Fibroblast of skin of abdomen (primary cell): Measurements from ENCODE around the gene UMPS.
"Not testable (repeated sequence)": the region's sequence is repeated elsewhere in the genome, so short reads cannot be mapped to it uniquely, and the experiment has no call there.

Source experiments
- DNase-seq: peaks from one replicate; pipeline ENCODE4 v3.0.0-alpha.2; 2013

UMPS gene

GRCh38 chr3:124707656-124708062 lies 22.6 kb upstream of the UMPS start:
- DNase-seq: peak; percentile 93

- DNase-seq: peak; percentile 32
Measured at GRCh38 chr3:124714223-124714853, 15.9 kb upstream of the UMPS start.

DNA sequence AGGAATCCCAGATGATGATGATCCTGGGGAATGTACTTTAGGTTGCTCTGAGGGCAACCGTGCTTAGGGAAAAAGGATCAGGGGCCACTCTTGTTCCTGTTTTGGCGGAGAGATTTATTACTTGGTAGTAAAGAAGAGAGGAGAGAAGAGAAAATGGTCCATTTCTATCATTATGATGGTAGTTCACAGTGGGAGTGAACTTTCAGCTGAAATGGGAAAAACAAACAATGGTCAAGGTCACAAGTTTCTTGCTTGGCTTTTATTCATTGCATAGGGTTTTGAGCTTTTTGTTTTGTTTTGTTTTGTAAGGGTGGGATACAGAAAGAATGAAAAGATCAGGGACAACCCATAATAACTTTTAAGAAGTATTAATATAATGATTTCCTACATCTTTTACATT lies 7.7 kb upstream of the UMPS start:
- DNase-seq: no peak

GRCh38 chr3:124730941-124731297 lies 667 bp downstream of the UMPS start:
- no peak for DNase-seq

DNA sequence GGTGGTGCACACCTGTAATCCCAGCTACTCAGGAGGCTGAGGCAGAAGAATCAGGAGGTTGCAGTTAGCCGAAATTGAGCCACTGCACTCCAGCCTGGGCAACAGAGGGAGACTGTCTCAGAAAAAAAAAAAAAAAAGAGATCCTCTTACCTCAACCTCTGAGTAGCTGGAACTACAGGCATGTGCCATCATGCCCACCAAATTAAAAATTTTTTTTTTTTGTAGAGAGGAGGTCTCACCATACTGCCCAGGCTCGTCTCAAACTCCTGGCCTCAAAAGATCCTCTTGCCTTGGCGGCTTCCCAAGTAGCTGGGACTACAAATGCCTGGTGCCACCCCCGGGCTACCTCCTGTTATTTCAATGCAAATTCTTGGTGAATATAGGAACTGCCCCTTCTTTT lies 1.5 kb downstream of the UMPS start:
- no peak for DNase-seq

DNA sequence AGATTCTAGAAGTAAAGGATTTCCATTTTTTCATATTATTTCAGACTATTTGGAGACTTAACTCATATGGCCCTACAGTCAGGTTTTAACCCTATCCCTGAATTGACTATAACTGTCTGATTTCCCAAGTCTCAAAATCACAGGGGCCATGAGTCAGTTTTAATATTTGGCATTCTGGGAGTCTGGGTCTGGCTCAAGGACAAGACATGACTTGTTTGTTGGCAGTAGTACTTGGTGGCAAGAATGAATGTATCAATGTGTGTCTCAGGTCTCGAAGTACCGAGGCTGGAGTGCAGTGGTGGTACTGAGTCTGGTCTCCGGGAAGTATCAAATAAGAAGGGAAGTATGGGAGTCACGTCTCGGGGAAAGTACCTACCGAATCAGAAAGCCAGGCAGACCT lies 10.8 kb downstream of the UMPS start:
- no peak for DNase-seq

- DNase-seq: no peak
Measured at GRCh38 chr3:124745756-124746155, 15.5 kb downstream of the UMPS start.

GRCh38 chr3:124747111-124747981 lies 17.1 kb downstream of the UMPS start:
- DNase-seq: no peak

DNA sequence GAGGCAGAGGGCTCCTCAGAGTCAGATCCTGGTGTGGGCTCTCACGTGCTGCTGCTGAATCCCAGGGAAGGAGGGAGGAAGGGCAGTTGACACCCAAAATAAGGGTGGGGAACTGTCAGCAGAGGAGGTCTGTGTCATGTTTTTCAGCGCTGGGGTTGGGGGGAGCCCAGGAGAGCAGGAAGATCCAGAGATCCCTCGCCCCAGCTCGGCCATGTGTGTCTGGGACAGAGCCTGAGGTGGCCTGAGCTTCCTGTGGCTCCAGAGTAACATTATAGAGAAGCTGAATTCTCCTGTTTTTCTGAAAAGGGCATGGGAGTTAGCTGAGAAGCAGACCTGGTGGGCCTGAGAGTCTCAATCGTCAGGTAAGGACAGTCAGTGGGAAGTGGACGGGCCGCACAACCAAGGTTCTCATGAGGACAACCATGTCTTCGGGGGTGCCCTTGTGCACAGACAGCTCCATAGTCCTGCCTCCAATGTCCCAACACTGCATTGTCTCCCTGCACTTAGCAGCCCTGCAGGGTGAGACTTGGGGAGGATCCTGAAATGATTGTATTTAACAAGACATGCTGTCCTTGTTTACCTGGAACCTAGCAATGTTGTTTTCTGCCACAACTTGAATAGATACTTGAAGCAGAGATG lies 18.4 kb downstream of the UMPS start:
- no peak for DNase-seq

GRCh38 chr3:124749877-124750276 lies 19.6 kb downstream of the UMPS start:
- not testable (repeated sequence) for DNase-seq

DNA sequence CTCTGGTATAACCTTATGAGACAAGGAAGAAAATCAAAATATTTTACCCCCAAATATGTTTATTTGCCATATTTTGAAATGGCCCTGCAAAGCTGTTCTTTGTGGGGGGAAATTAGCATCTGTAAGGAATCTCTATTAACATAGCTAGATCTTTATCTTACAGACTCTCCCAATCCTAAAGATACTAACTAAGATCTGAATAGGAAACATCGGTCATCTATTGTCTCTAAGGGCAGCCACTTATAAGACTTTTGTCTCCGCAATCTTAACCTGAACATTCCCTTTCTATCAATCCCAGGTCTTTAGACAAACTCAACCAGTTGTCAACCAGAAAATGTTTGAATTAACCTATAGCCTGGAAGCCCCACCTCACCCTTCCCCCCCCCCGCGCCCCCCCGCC lies 21.2 kb downstream of the UMPS start:
- no peak for DNase-seq

DNA sequence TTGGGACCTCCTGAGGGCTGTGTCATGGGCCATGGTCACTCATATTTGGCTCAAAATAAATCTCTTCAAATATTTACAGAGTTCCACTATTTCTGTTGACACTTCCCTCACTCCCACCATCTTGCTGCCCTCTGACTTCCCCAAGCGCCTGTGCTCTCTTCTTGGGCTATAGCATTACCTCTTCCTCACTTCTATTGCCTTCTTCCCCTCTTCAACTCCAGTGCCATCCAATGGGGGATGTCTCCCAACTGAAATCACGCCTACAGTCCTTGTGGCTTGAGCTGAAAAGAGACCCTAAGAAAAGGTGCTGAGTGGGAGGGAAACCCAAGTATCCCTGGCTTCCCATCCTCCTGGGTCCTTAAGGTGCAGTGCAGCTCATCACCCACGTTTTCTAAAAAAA lies 21.8 kb downstream of the UMPS start:
- no peak for DNase-seq

DNA sequence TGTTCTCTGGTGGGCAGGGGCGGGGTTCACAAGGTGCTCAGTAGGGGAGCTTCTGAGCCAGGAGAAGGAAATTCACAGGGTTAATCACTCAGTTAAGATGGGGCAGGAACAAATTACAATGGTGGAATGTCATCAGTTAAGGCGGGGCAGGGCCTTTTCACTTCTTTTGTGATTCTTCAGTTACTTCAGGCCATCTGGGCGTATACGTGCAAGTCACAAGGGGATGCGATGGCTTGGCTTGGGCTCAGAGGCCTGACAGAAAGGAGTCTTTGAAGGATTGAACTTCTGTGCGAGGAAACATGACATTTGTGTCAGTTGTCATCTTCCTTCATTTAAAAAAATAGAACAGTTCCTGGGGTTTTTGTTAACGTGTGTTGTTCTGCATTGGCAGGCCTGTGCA lies 27.7 kb downstream of the UMPS start:
- DNase-seq: not testable (repeated sequence)

DNA sequence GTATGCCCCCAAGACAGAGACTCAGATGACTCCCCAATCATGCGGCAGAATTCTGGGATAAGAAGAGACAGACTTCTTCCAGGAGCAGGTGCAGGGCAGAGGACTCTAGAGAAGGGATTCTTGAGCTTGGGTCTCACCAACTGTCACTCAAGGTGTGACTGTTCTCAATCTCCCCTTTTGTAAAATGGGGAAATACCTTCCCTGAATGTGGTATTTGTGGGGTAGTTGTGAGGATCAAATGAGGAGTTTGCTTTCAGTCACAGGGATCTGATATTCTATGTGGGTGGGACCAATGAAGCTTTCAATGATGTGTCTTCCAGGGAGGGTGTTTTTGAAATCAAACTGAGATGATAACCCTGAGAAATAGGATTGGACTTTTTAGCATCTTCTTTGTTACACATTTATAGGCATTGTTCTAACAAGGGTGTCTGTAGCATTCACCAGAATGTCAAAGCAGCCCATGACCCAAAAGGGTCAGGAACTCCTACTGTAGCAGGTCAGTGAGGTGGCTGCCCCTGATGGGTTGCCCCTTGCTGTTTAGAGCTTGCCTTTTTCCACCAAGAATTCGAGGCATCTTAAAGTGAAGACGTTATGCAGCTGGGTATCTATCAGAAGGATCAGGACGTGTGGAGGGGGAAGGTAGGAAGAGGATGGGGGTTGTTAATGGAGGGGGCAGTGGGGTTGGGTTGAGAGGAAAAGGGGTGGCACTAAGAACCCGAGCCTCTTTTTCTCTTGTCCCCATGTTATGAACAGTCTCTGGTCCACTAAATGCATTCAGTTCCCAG lies 28.8 kb downstream of the UMPS start:
- DNase-seq: no peak

- no peak for DNase-seq
Measured at GRCh38 chr3:124759666-124760401, 29.6 kb downstream of the UMPS start.

DNA sequence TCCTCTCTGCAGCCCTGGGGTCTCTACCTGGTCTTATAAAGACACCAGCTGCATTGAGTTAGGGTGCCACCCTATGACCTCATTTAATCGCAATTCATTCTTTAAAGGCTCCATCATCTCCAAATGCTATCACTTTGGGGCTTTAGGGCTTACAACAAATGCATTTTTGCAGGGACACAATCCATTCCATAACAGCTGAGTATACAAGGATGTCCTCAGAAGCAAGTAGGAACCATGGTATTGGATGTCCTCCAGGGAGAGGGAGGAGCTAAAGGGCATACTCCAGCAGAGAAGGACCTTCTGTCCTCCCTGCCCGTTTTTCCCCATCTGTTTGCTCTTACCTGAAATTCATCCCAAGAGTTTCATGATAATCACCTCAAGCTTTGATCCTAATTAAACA lies 30.3 kb downstream of the UMPS start:
- peak; percentile 71 for DNase-seq

DNA sequence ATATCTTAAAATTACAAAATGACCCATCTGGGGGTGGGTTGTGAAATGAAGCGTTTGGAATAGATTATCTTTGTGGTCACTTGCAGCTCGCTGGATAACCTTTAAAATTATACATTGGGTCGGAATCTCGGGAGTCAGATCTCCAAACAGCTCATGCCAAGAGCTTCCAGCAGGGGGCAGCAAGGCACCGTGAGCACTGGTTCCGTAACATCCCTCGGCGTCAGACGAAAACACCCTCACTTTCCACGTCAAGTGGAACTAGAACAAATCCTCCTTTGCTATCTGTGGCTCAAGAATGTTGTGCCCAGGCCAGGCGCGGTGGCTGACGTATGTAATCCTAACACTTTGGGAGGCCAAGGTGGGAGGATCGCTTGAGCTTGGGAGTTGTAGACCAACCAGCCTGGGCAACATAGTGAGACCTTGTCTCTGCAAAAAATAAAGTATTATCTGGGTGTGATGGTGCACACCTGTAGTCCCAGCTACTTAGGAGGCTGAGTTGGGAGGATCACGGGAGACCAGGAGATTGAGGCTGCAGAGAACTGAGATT lies 31.1 kb downstream of the UMPS start:
- peak; percentile 78 for DNase-seq

GRCh38 chr3:124761935-124762660 lies 31.8 kb downstream of the UMPS start:
- DNase-seq: no peak

GRCh38 chr3:124762661-124763011 lies 32.4 kb downstream of the UMPS start:
- no peak for DNase-seq

- DNase-seq: no peak
Measured at GRCh38 chr3:124763206-124763605, 33.0 kb downstream of the UMPS start.

DNA sequence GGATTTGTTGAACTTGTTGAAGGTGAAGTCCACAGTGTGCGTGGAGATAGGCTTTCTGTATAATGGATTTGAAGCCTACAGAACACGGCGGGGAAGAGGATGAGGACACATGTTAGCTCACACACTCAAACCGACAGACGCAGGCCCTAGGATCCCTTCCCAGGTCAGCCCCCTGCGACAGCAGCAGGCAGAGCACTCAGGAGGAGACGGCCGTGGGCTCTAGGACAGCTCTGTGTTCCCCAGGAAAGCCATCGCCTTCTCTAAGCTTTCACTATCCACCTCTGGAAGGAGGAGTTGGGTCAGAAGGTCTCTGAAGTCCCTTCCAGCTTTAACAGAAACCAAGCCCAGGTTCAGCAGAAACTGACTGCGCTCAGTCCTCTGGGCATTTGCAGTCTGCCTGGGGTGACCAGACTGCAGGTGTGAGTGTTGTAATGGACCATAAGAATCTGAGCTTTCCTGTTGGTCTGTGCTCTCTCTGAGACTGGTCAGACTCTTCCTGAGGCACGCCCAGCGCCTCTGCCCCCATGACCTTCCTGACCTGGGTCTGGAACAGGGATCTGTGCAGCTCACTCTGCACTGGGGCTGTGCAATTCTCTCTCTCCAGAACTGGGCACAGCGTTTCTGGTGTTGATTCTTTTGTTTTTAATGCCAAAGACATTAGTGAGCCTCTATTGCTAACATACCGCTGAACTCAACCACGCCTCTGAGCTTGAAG lies 33.5 kb downstream of the UMPS start:
- DNase-seq: no peak
